ENCODE data around the gene GNAI1. TPM values are rescaled to one million over a fixed set of nuclear protein-coding genes. Genes with fewer than 3 reads are reported as not detected.

Gene GNAI1
- total and polyA plus RNA-seq, 10 of the 15 experiments (the other 5 are each of a cell fraction or from before 2014, with no cell fraction given) = not detected

- TF ChIP-seq ATF2 (IDR thresholded peaks at IDR 0.05; ENCODE audit: low read length) (no peak), POLR2AphosphoS5 (IDR thresholded peaks at IDR 0.05; ENCODE audit: low read length) (no peak), NFYA (IDR thresholded peaks at IDR 0.05; ENCODE audit: borderline replicate concordance, low read depth, low read length) (no peak), SREBF1 (IDR thresholded peaks at IDR 0.05; ENCODE audit: low read length) (no peak), GABPA (IDR thresholded peaks at IDR 0.05; ENCODE audit: low read depth) (no peak), MTA3 (IDR thresholded peaks at IDR 0.05; ENCODE audit: borderline replicate concordance, low read length) (no peak), GATAD2B (conservative IDR thresholded peaks at IDR 0.05; ENCODE audit: low read depth) (no peak), ZNF24 (IDR thresholded peaks at IDR 0.05) (no peak), EP300 (IDR thresholded peaks at IDR 0.05; ENCODE audit: borderline replicate concordance in 1 of 2, control insufficient read depth in 1 of 2, low read depth in 2 of 2, low read length in 2 of 2) (no peak), HDAC2 (IDR thresholded peaks at IDR 0.05) (no peak), PBX3 (IDR thresholded peaks at IDR 0.05; ENCODE audit: insufficient replicate concordance, low read depth, low read length) (no peak)
- TF ChIP-seq, protein P1, sequence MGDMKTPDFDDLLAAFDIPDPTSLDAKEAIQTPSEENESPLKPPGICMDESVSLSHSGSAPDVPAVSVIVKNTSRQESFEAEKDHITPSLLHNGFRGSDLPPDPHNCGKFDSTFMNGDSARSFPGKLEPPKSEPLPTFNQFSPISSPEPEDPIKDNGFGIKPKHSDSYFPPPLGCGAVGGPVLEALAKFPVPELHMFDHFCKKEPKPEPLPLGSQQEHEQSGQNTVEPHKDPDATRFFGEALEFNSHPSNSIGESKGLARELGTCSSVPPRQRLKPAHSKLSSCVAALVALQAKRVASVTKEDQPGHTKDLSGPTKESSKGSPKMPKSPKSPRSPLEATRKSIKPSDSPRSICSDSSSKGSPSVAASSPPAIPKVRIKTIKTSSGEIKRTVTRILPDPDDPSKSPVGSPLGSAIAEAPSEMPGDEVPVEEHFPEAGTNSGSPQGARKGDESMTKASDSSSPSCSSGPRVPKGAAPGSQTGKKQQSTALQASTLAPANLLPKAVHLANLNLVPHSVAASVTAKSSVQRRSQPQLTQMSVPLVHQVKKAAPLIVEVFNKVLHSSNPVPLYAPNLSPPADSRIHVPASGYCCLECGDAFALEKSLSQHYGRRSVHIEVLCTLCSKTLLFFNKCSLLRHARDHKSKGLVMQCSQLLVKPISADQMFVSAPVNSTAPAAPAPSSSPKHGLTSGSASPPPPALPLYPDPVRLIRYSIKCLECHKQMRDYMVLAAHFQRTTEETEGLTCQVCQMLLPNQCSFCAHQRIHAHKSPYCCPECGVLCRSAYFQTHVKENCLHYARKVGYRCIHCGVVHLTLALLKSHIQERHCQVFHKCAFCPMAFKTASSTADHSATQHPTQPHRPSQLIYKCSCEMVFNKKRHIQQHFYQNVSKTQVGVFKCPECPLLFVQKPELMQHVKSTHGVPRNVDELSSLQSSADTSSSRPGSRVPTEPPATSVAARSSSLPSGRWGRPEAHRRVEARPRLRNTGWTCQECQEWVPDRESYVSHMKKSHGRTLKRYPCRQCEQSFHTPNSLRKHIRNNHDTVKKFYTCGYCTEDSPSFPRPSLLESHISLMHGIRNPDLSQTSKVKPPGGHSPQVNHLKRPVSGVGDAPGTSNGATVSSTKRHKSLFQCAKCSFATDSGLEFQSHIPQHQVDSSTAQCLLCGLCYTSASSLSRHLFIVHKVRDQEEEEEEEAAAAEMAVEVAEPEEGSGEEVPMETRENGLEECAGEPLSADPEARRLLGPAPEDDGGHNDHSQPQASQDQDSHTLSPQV (IDR thresholded peaks at IDR 0.05) = no peak
Measured at GRCh38 chr7:80264769-80265495, 130.3 kb downstream of the GNAI1 start (continued).

All from GM12878 (cell line).